Nephron progenitor cell (in vitro differentiated cells): ENCODE data around the gene MAP4K4.

Source experiments
- DNase-seq: peaks from one replicate; pipeline ENCODE4 v3.0.0; 2021
- H3K27ac Mint-ChIP-seq: 2 replicates; pipeline ENCODE4 v1.8.0; 2021; ENCODE audit warnings: mild to moderate bottlenecking, moderate library complexity, mixed read lengths
- H3K27me3 Mint-ChIP-seq: 2 replicates; pipeline ENCODE4 v1.8.0; 2021; ENCODE audit warnings: mild to moderate bottlenecking, low read depth, mixed read lengths; ENCODE audit not compliant: poor library complexity
- H3K36me3 Mint-ChIP-seq: 2 replicates; pipeline ENCODE4 v1.8.0; 2021; ENCODE audit warnings: low read depth, mixed read lengths
- H3K4me1 Mint-ChIP-seq: 2 replicates; pipeline ENCODE4 v1.8.0; 2021; ENCODE audit warnings: mixed read lengths
- H3K4me3 Mint-ChIP-seq: 2 replicates; pipeline ENCODE4 v1.8.0; 2021; ENCODE audit warnings: mild to moderate bottlenecking, moderate library complexity, mixed read lengths
- H3K9me3 Mint-ChIP-seq: 2 replicates; pipeline ENCODE4 v1.8.0; 2021; ENCODE audit warnings: mild to moderate bottlenecking, moderate library complexity, mixed read lengths
- TF ChIP-seq, protein P1 (sequence below): fragments of 200-600 bp; sonication (generic); IDR thresholded peaks from 2 replicates; pipeline ENCODE4 v1.5.0; 2021; ENCODE audit warnings: antibody characterized with exemption

The MAP4K4 gene

DNA sequence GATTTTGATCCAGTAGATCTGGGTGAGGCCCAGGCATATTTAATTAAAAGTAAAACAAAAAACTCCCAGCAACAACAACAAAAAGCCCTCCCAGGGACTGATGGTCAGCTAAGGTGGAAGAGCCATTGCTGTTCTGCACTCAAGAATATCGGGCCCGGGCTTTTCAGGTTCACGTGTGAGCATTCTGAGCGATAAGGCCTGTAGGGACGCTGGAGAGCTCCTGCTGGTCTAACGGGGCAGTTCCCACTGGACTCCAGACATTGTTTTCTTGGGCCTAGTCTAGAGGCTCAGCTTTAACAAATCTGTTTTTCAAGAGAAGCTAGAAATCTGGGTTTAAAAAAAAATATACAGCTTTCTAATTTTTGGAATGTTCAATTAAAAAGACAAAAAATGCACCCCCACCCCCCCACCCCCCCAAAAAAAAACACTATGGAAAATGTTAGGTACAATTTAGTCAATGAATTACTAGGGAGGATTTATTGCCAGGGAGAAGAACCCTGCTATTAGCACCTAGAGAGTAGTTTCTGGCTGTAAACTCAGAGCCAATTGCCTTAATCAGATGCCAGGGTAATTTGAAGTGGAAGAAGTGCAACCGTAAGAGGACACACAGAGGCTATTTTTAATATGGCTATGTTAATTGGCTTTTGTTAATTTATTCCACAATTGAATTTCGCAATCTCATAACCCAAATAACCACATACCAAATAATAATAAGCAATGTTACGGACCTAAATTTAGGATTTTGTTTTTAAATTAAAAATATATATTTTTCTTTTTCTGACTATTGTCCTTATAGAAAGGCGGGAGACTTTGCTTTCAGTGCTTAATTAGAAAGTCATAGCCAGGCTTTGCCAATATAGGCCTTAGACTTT is 78.9 kb downstream of the MAP4K4 start:
- Mint-ChIP-seq H3K27ac (no peak overlapping the region), H3K9me3 (peaks cover 9% of the 10 kb centered on the region), H3K4me3 (no peak overlapping the region), H3K4me1 (peaks cover 83% of the 10 kb centered on the region), H3K36me3 (peaks cover 19% of the 10 kb centered on the region), H3K27me3 (no peaks in the 10 kb centered on the region)
- TF ChIP-seq, protein P1, sequence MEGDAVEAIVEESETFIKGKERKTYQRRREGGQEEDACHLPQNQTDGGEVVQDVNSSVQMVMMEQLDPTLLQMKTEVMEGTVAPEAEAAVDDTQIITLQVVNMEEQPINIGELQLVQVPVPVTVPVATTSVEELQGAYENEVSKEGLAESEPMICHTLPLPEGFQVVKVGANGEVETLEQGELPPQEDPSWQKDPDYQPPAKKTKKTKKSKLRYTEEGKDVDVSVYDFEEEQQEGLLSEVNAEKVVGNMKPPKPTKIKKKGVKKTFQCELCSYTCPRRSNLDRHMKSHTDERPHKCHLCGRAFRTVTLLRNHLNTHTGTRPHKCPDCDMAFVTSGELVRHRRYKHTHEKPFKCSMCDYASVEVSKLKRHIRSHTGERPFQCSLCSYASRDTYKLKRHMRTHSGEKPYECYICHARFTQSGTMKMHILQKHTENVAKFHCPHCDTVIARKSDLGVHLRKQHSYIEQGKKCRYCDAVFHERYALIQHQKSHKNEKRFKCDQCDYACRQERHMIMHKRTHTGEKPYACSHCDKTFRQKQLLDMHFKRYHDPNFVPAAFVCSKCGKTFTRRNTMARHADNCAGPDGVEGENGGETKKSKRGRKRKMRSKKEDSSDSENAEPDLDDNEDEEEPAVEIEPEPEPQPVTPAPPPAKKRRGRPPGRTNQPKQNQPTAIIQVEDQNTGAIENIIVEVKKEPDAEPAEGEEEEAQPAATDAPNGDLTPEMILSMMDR: peak; percentile 24
- DNase-seq: peak; percentile 28

GRCh38 chr2:101777337-101777736 is 79.8 kb downstream of the MAP4K4 start:
- Mint-ChIP-seq H3K4me3 (no peak overlapping the region), H3K27ac (peak overlapping the region; percentile 27), H3K9me3 (peaks cover 9% of the 10 kb centered on the region), H3K27me3 (no peaks in the 10 kb centered on the region), H3K4me1 (peaks cover 81% of the 10 kb centered on the region), H3K36me3 (peaks cover 20% of the 10 kb centered on the region)
- DNase-seq: no peak
- TF ChIP-seq, protein P1: no peak

- H3K9me3 Mint-ChIP-seq: peaks cover 4% of the 10 kb centered on the region
- no peak overlapping the region for H3K27ac Mint-ChIP-seq
- TF ChIP-seq, protein P1: no peak
- peaks cover 19% of the 10 kb centered on the region for H3K36me3 Mint-ChIP-seq
- H3K4me1 Mint-ChIP-seq: peaks cover 82% of the 10 kb centered on the region
- no peak for DNase-seq
- no peaks in the 10 kb centered on the region for H3K27me3 Mint-ChIP-seq
- no peak overlapping the region for H3K4me3 Mint-ChIP-seq
Measured at GRCh38 chr2:101778102-101778501, 80.6 kb downstream of the MAP4K4 start.

- Mint-ChIP-seq H3K27ac (no peak overlapping the region), H3K4me1 (peaks cover 78% of the 10 kb centered on the region), H3K4me3 (no peak overlapping the region), H3K27me3 (no peaks in the 10 kb centered on the region), H3K36me3 (peaks cover 21% of the 10 kb centered on the region), H3K9me3 (no peaks in the 10 kb centered on the region)
- TF ChIP-seq, protein P1: no peak
- no peak for DNase-seq
Measured at GRCh38 chr2:101779190-101779589, 81.7 kb downstream of the MAP4K4 start.

- TF ChIP-seq, protein P1: no peak
- H3K4me1 Mint-ChIP-seq: peaks cover 75% of the 10 kb centered on the region
- no peak for DNase-seq
- peaks cover 22% of the 10 kb centered on the region for H3K36me3 Mint-ChIP-seq
- no peak overlapping the region for H3K27ac Mint-ChIP-seq
- no peaks in the 10 kb centered on the region for H3K27me3 Mint-ChIP-seq
- no peaks in the 10 kb centered on the region for H3K9me3 Mint-ChIP-seq
- H3K4me3 Mint-ChIP-seq: no peak overlapping the region
Measured at GRCh38 chr2:101779656-101780055, 82.1 kb downstream of the MAP4K4 start.

- Mint-ChIP-seq H3K4me1 (peaks cover 58% of the 10 kb centered on the region), H3K36me3 (peaks cover 22% of the 10 kb centered on the region), H3K4me3 (no peak overlapping the region), H3K27ac (peak overlapping the region; percentile 78), H3K9me3 (no peaks in the 10 kb centered on the region), H3K27me3 (no peaks in the 10 kb centered on the region)
- TF ChIP-seq, protein P1: no peak
- DNase-seq: no peak
Measured at GRCh38 chr2:101781326-101781725, 83.8 kb downstream of the MAP4K4 start.
